M059J (cell line): ENCODE measurements around the gene C11orf97. TPM values are rescaled to one million over a fixed set of nuclear protein-coding genes. Genes with fewer than 3 reads are reported as not detected.
"Not testable (repeated sequence)": the region's sequence is repeated elsewhere in the genome, so short reads cannot be mapped to it uniquely, and the experiment has no call there.

Experiments used
- DNase-seq: peaks from one replicate; pipeline ENCODE4 v3.0.0-alpha.2; 2012; ENCODE audit warnings: low read depth
- total RNA-seq: library from RNA; depleted of rRNA; stranded (reverse); fragments of >200 nt; shearing (Covaris generic); gene quantifications from 2 replicates; pipeline ENCODE4 v1.2.3, GENCODE V29; 2014

The C11orf97 gene
- total RNA-seq, 1 experiment from 2014 or later: not detected

- peak; percentile 70 for DNase-seq
These were observed 13.5 kb downstream of the C11orf97 start for GRCh38 chr11:94525546-94526324.

- no peak for DNase-seq
These were observed 14.6 kb downstream of the C11orf97 start for GRCh38 chr11:94526645-94527438.

GRCh38 chr11:94528551-94528950, 16.3 kb downstream of the C11orf97 start:
- peak; percentile 27 for DNase-seq

- no peak for DNase-seq
These were observed 19.9 kb downstream of the C11orf97 start for GRCh38 chr11:94532211-94532610.

GRCh38 chr11:94533206-94533605, 20.9 kb downstream of the C11orf97 start:
- no peak for DNase-seq

- DNase-seq: no peak
These were observed 21.7 kb downstream of the C11orf97 start for GRCh38 chr11:94533696-94534630.

GRCh38 chr11:94536386-94536785, 24.1 kb downstream of the C11orf97 start:
- no peak for DNase-seq

- DNase-seq: peak; percentile 39
These were observed 24.9 kb downstream of the C11orf97 start for GRCh38 chr11:94537031-94537600.

GRCh38 chr11:94539420-94539819, 27.2 kb downstream of the C11orf97 start:
- DNase-seq: no peak

- peak; percentile 90 for DNase-seq
These were observed 31.7 kb downstream of the C11orf97 start, which contains the start of gene FUT4 for GRCh38 chr11:94543695-94544645. TSS of gene FUT4 (plus strand) at chr11:94543921. CDS start at chr11:94544134, 213 bp downstream.

GRCh38 chr11:94544646-94545263, 32.5 kb downstream of the C11orf97 start:
- DNase-seq: no peak

- DNase-seq: no peak
These were observed 33.3 kb downstream of the C11orf97 start for GRCh38 chr11:94545264-94546161.

GRCh38 chr11:94546162-94546470, 33.9 kb downstream of the C11orf97 start:
- no peak for DNase-seq

- no peak for DNase-seq
These were observed 34.6 kb downstream of the C11orf97 start for GRCh38 chr11:94546886-94547285.

GRCh38 chr11:94549146-94549545, 36.9 kb downstream of the C11orf97 start:
- no peak for DNase-seq

GRCh38 chr11:94550513-94550912, 38.3 kb downstream of the C11orf97 start:
- DNase-seq: no peak

- peak; percentile 83 for DNase-seq
These were observed 41.7 kb downstream of the C11orf97 start for GRCh38 chr11:94553938-94554337.

- DNase-seq: not testable (repeated sequence)
These were observed 43.6 kb downstream of the C11orf97 start for GRCh38 chr11:94555752-94556329.
